Smooth muscle cell (in vitro differentiated cells): ENCODE data around the gene ZNF365. TPM values are rescaled to one million over a fixed set of nuclear protein-coding genes. Genes with fewer than 3 reads are reported as not detected.

Experiments
- DNase-seq: peaks from one replicate; lab custom pipeline; 2025; ENCODE audit not compliant: unreplicated experiment; lab: John Stamatoyannopoulos, UW
- H2AFZ ChIP-seq: fragments of 200-600 bp; sonication (generic); 2 replicates; pipeline ENCODE4 v1.6.0; 2016; ENCODE audit warnings: antibody characterized with exemption, low read depth, mild to moderate bottlenecking
- H3F3A ChIP-seq: fragments of 200-600 bp; sonication (generic); 2 replicates; pipeline ENCODE4 v1.6.0; 2017; ENCODE audit warnings: antibody characterized with exemption, low read depth
- H3K27ac ChIP-seq: fragments of 200-600 bp; sonication (generic); 2 replicates; pipeline ENCODE4 v1.5.1; 2016; ENCODE audit warnings: low read depth, mild to moderate bottlenecking
- H3K27me3 ChIP-seq: fragments of 200-600 bp; sonication (generic); 2 replicates; pipeline ENCODE4 v1.6.1; 2016; ENCODE audit warnings: low read depth, mild to moderate bottlenecking
- H3K36me3 ChIP-seq: fragments of 200-600 bp; sonication (generic); 2 replicates; pipeline ENCODE4 v1.5.1; 2016; ENCODE audit warnings: low read depth
- H3K4me1 ChIP-seq: fragments of 200-600 bp; sonication (generic); 2 replicates; pipeline ENCODE4 v1.5.1; 2016; ENCODE audit warnings: low read depth
- H3K4me2 ChIP-seq: fragments of 200-600 bp; sonication (generic); 2 replicates; pipeline ENCODE4 v1.6.0; 2016; ENCODE audit warnings: mild to moderate bottlenecking
- H3K4me3 ChIP-seq: fragments of 200-600 bp; sonication (generic); 2 replicates; pipeline ENCODE4 v1.5.1; 2016; ENCODE audit warnings: mild to moderate bottlenecking
- H3K79me2 ChIP-seq: fragments of 200-600 bp; sonication (generic); 2 replicates; pipeline ENCODE4 v1.6.0; 2016; ENCODE audit warnings: low read depth, mild to moderate bottlenecking
- H3K9ac ChIP-seq: fragments of 200-600 bp; sonication (generic); 2 replicates; pipeline ENCODE4 v1.6.0; 2016; ENCODE audit warnings: low read depth
- H3K9me3 ChIP-seq: fragments of 200-600 bp; sonication (generic); replicated peaks from 2 replicates; pipeline ENCODE4 v1.5.1; 2016; ENCODE audit warnings: low read depth
- H4K20me1 ChIP-seq: fragments of 200-600 bp; sonication (generic); 2 replicates; pipeline ENCODE4 v1.6.0; 2016; ENCODE audit warnings: low read depth
- CTCF ChIP-seq: fragments of 200-600 bp; sonication (generic); IDR thresholded peaks from 2 replicates; pipeline ENCODE4 v1.5.1; 2017; ENCODE audit warnings: borderline replicate concordance, mild to moderate bottlenecking, antibody characterized with exemption; ENCODE audit not compliant: insufficient read depth, poor library complexity, severe bottlenecking
- WGBS: methylation state at CpG from one replicate; pipeline ENCODE4 v1.1.7; 2016; ENCODE audit warnings: low lambda C conversion rate; 5-methylcytosine and 5-hydroxymethylcytosine counted together
- polyA plus RNA-seq: library from polyadenylated mRNA; unstranded; fragments of >200 nt; fragmentation: Nextera tagmentation; extraction: Ambion mirVana; gene quantifications from 2 replicates; pipeline ENCODE4 v1.2.1, GENCODE V29; 2016
- total RNA-seq: library from RNA; depleted of rRNA; stranded (reverse); fragments of >200 nt; gene quantifications from 2 replicates; pipeline ENCODE4 v1.2.3, GENCODE V29; 2014

The ZNF365 gene
- total and polyA plus RNA-seq, 2 experiments from 2014 or later = 2.0 to 3.7 TPM

GRCh38 chr10:62333988-62334682 lies 40.0 kb upstream of the ZNF365 start:
- H3K79me2 ChIP-seq = no peaks in the 10 kb centered on the region
- TF ChIP-seq CTCF = no peak
- H3K4me1 ChIP-seq = no peaks in the 10 kb centered on the region
- H3K4me3 ChIP-seq = no peak overlapping the region
- no peak overlapping the region for H3K9ac ChIP-seq
- H3K27ac ChIP-seq = no peak overlapping the region
- peaks cover 5% of the 10 kb centered on the region for H3K9me3 ChIP-seq
- H3K36me3 ChIP-seq = no peaks in the 10 kb centered on the region
- H3K27me3 ChIP-seq = no peaks in the 10 kb centered on the region
- DNase-seq = no peak
- H2AFZ ChIP-seq = no peak overlapping the region
- no peak overlapping the region for H3K4me2 ChIP-seq
- H3F3A ChIP-seq = no peaks in the 10 kb centered on the region
- H4K20me1 ChIP-seq = no peaks in the 10 kb centered on the region

- WGBS = 81% methylated on average over 2 of the region's 2 CpGs
Observed at GRCh38 chr10:62335326-62335725, 38.8 kb upstream of the ZNF365 start.

DNA sequence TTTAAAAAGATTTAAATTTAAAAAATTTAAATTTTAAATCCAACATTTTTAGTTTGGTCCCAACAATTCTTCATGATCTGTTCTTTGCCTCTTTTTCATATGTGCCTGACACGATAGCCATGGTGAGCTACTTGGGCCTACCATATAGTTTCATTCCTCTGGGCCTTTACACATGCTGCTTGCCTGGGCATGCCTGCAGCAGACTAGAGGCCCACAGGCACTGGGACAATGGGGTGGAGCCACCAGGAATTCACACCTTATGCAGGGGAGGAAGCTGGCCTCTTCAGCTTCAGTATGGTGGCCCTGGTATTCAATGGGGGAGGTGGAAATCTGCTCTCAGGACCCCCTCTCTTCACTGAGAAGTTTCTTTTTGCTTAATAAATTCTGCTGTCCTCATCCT lies 37.8 kb upstream of the ZNF365 start:
- Histone ChIP-seq H3K27me3 (no peaks in the 10 kb centered on the region), H3K4me1 (no peaks in the 10 kb centered on the region), H3K27ac (no peak overlapping the region), H4K20me1 (no peaks in the 10 kb centered on the region), H3K36me3 (peaks cover 5% of the 10 kb centered on the region), H2AFZ (no peak overlapping the region), H3K9ac (no peak overlapping the region), H3K79me2 (no peaks in the 10 kb centered on the region), H3K9me3 (peaks cover 10% of the 10 kb centered on the region), H3K4me2 (no peak overlapping the region), H3K4me3 (no peak overlapping the region), H3F3A (no peaks in the 10 kb centered on the region)
- 89% methylated on average over 1 of the region's 1 CpG for WGBS
- TF ChIP-seq CTCF = no peak
- DNase-seq = no peak

More at GRCh38 chr10:62335326-62335725, 38.8 kb upstream of the ZNF365 start:
- Histone ChIP-seq H3K36me3 (no peaks in the 10 kb centered on the region), H2AFZ (no peak overlapping the region), H3K4me3 (no peak overlapping the region), H3K79me2 (no peaks in the 10 kb centered on the region), H3K4me2 (no peak overlapping the region), H3K4me1 (no peaks in the 10 kb centered on the region), H3F3A (no peaks in the 10 kb centered on the region), H3K9ac (no peak overlapping the region), H4K20me1 (no peaks in the 10 kb centered on the region), H3K27me3 (no peaks in the 10 kb centered on the region), H3K27ac (no peak overlapping the region), H3K9me3 (peaks cover 5% of the 10 kb centered on the region)
- no peak for TF ChIP-seq CTCF
- no peak for DNase-seq

GRCh38 chr10:62341419-62341818 lies 32.8 kb upstream of the ZNF365 start:
- H3K27ac ChIP-seq = no peak overlapping the region
- no peak for DNase-seq
- H3F3A ChIP-seq = no peaks in the 10 kb centered on the region
- no peaks in the 10 kb centered on the region for H3K4me1 ChIP-seq
- peaks cover 9% of the 10 kb centered on the region for H3K36me3 ChIP-seq
- H3K79me2 ChIP-seq = no peaks in the 10 kb centered on the region
- H4K20me1 ChIP-seq = no peaks in the 10 kb centered on the region
- H3K9me3 ChIP-seq = peaks cover 19% of the 10 kb centered on the region
- no peak for TF ChIP-seq CTCF
- no peak overlapping the region for H3K4me2 ChIP-seq
- no peaks in the 10 kb centered on the region for H3K27me3 ChIP-seq
- H2AFZ ChIP-seq = no peak overlapping the region
- H3K9ac ChIP-seq = no peak overlapping the region
- no peak overlapping the region for H3K4me3 ChIP-seq
